ENCODE measurements around the gene WDFY4. TPM values are rescaled to one million over a fixed set of nuclear protein-coding genes. Genes with fewer than 3 reads are reported as not detected.

The WDFY4 gene
- polyA plus RNA-seq, 1 of the 3 experiments (the other 2 are of a cell fraction): not detected

GRCh38 chr10:48937796-48938195, 253.1 kb downstream of the WDFY4 start:
- Histone ChIP-seq H3K27me3 (ENCODE audit: insufficient read depth) (no peaks in the 10 kb centered on the region), H3K9me2 (no peaks in the 10 kb centered on the region), H3K9ac (no peak overlapping the region), H4K20me1 (ENCODE audit: insufficient read depth) (no peaks in the 10 kb centered on the region), H3K4me1 (ENCODE audit: control insufficient read depth in 1 of 2, insufficient read depth in 2 of 2, low read depth in 1 of 2, low read length in 1 of 2) (no peaks in the 10 kb centered on the region), H3K4me3 (ENCODE audit: low read depth in 2 of 2, low read length in 1 of 2) (no peak overlapping the region), H3K36me3 (replicated peaks in 1 of 2; ENCODE audit: control insufficient read depth in 1 of 2, insufficient read depth in 2 of 2, low read length in 1 of 2) (no peaks in the 10 kb centered on the region), H3K9me3 (no peaks in the 10 kb centered on the region), H3K4me2 (no peak overlapping the region), H2AFZ (ENCODE audit: low read depth) (no peak overlapping the region), H3K27ac (ENCODE audit: low read depth in 2 of 2, low read length in 1 of 2) (no peak overlapping the region), H3F3A (replicated peaks; ENCODE audit: insufficient read depth) (no peaks in the 10 kb centered on the region), H3K79me2 (ENCODE audit: insufficient read depth) (no peaks in the 10 kb centered on the region)
- 41% methylated on average over 3 of the region's 3 CpGs for WGBS (ENCODE audit: low lambda C conversion rate)
- ChIA-PET POLR2A (no interaction called here), CTCF (no interaction called here)
- no peak for DNase-seq
- no peak for TF ChIP-seq EP300 (IDR thresholded peaks at IDR 0.05; ENCODE audit: borderline replicate concordance in 1 of 2, low read depth in 1 of 2, low read length in 1 of 2)
- TF ChIP-seq RCOR1 (IDR thresholded peaks at IDR 0.05; ENCODE audit: low read length): no peak
- no peak for TF ChIP-seq CTCF (IDR thresholded peaks at IDR 0.05)
- TF ChIP-seq EZH2phosphoT487 (IDR thresholded peaks at IDR 0.05; ENCODE audit: borderline replicate concordance, low read depth): no peak
- no peak for TF ChIP-seq NRF1 (IDR thresholded peaks at IDR 0.05; ENCODE audit: low read depth, low read length)
- no peak for TF ChIP-seq MAX (IDR thresholded peaks at IDR 0.05; ENCODE audit: low read depth)
- TF ChIP-seq MXI1 (IDR thresholded peaks at IDR 0.05; ENCODE audit: low read depth, low read length): no peak
- no peak for TF ChIP-seq POLR2AphosphoS5 (IDR thresholded peaks at IDR 0.05; ENCODE audit: low read depth, low read length)
- TF ChIP-seq SIN3A (IDR thresholded peaks at IDR 0.05; ENCODE audit: borderline replicate concordance, low read depth, low read length): no peak
- TF ChIP-seq RFX5 (IDR thresholded peaks at IDR 0.05; ENCODE audit: low read length): no peak

- Histone ChIP-seq H3F3A (replicated peaks; ENCODE audit: insufficient read depth) (no peaks in the 10 kb centered on the region), H3K79me2 (ENCODE audit: insufficient read depth) (no peaks in the 10 kb centered on the region), H2AFZ (ENCODE audit: low read depth) (no peak overlapping the region), H3K27ac (ENCODE audit: low read depth in 2 of 2, low read length in 1 of 2) (no peak overlapping the region), H4K20me1 (ENCODE audit: insufficient read depth) (no peaks in the 10 kb centered on the region), H3K9ac (no peak overlapping the region), H3K4me1 (ENCODE audit: control insufficient read depth in 1 of 2, insufficient read depth in 2 of 2, low read depth in 1 of 2, low read length in 1 of 2) (no peaks in the 10 kb centered on the region; a peak in 1 of 4 replicates), H3K9me3 (no peaks in the 10 kb centered on the region), H3K4me2 (no peak overlapping the region), H3K27me3 (ENCODE audit: insufficient read depth) (no peaks in the 10 kb centered on the region), H3K4me3 (ENCODE audit: low read depth in 2 of 2, low read length in 1 of 2) (no peak overlapping the region), H3K9me2 (no peaks in the 10 kb centered on the region), H3K36me3 (replicated peaks in 1 of 2; ENCODE audit: control insufficient read depth in 1 of 2, insufficient read depth in 2 of 2, low read length in 1 of 2) (no peaks in the 10 kb centered on the region)
- CTCF ChIA-PET: no interaction called here
- POLR2A ChIA-PET: no interaction called here
- 25% methylated on average over 2 of the region's 2 CpGs for WGBS (ENCODE audit: low lambda C conversion rate)
- DNase-seq: no peak
- TF ChIP-seq NRF1 (IDR thresholded peaks at IDR 0.05; ENCODE audit: low read depth, low read length) (no peak), RFX5 (IDR thresholded peaks at IDR 0.05; ENCODE audit: low read length) (no peak), IRF3 (IDR thresholded peaks at IDR 0.05; ENCODE audit: low read depth, low read length) (no peak), POLR2AphosphoS5 (IDR thresholded peaks at IDR 0.05; ENCODE audit: low read depth, low read length) (no peak), TCF12 (IDR thresholded peaks at IDR 0.05) (no peak), FOXM1 (IDR thresholded peaks at IDR 0.05; ENCODE audit: low read depth) (no peak), USF2 (IDR thresholded peaks at IDR 0.05; ENCODE audit: borderline replicate concordance, low read depth, low read length) (no peak), CTCF (IDR thresholded peaks at IDR 0.05) (no peak), RCOR1 (IDR thresholded peaks at IDR 0.05; ENCODE audit: low read length) (no peak), REST (IDR thresholded peaks at IDR 0.05; ENCODE audit: low read depth, low read length) (no peak), MEF2A (IDR thresholded peaks at IDR 0.05; ENCODE audit: borderline replicate concordance, low read depth) (no peak), YY1 (IDR thresholded peaks at IDR 0.05; ENCODE audit: low read depth) (no peak)
Observed at GRCh38 chr10:48938281-48938680, 253.6 kb downstream of the WDFY4 start.
